ENCODE results near the gene CREB3L2. TPM values are rescaled to one million over a fixed set of nuclear protein-coding genes. Genes with fewer than 3 reads are reported as not detected.

The CREB3L2 gene
- total and polyA plus RNA-seq, 2 of the 4 experiments (the other 2 are of a cell fraction) = 42.3 to 57.9 TPM

DNA sequence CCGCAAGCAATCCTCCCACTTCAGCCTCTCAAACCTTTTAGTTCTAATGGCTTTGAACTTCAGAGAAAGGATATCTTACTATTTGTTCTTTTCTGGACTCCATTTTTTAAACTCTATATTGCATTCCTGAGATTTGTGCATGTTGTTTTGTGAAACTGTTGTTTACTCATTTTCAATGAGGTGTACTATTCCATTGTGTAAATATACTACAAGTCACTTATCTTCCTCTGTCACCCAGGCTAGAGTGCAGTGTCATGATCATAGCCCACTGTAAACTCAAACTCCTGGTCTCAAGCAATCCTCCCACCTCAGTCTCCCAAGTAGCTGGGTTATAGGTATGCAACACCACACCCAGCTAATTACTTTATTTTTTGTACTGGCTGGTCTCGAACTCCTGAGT lies 43.0 kb upstream of the CREB3L2 start:
- Histone ChIP-seq H3K9me3 (ENCODE audit: control insufficient read depth, insufficient read depth, low read length) (no peaks in the 10 kb centered on the region), H2AK5ac (ENCODE audit: low read depth, low read length) (no peak overlapping the region), H2AK9ac (replicated peaks; ENCODE audit: low read depth, low read length, poor library complexity) (no peak overlapping the region), H2BK20ac (ENCODE audit: low read depth, low read length) (no peak overlapping the region), H2BK120ac (ENCODE audit: low read depth, low read length) (no peak overlapping the region), H4K5ac (ENCODE audit: low read depth, low read length) (no peak overlapping the region), H4K91ac (ENCODE audit: insufficient read depth, low read depth, low read length) (no peak overlapping the region), H3K4me1 (ENCODE audit: control insufficient read depth, insufficient read depth, low read length) (no peaks in the 10 kb centered on the region), H2AFZ (replicated peaks; ENCODE audit: low read length, poor library complexity) (no peak overlapping the region), H3K4me2 (ENCODE audit: low read depth, low read length) (no peak overlapping the region), H2BK5ac (ENCODE audit: low read depth, low read length, poor library complexity, severe bottlenecking) (no peak overlapping the region), H3K79me1 (ENCODE audit: low read depth in 1 of 2, low read length in 2 of 2) (no peaks in the 10 kb centered on the region), H3K18ac (ENCODE audit: low read depth, low read length) (no peak overlapping the region), H3K27me3 (ENCODE audit: control insufficient read depth, insufficient read depth, low read length) (no peaks in the 10 kb centered on the region; the same call in 1 of the 2 replicates), H3K9me1 (ENCODE audit: insufficient read depth, low read length) (no peaks in the 10 kb centered on the region), H3K23ac (ENCODE audit: low read depth, low read length) (no peak overlapping the region), H4K8ac (ENCODE audit: low read depth in 2 of 2, low read length in 2 of 2) (no peak overlapping the region), H3K56ac (ENCODE audit: extremely low read depth, insufficient read depth, low read length) (no peak overlapping the region), H3K36me3 (ENCODE audit: control insufficient read depth, insufficient read depth, low read length) (no peaks in the 10 kb centered on the region), H3K4ac (ENCODE audit: low read depth, low read length) (no peak overlapping the region), H3K4me3 (ENCODE audit: insufficient read depth, low read depth, low read length) (no peak overlapping the region), H3K9ac (ENCODE audit: low read depth, low read length) (no peak overlapping the region), H2BK15ac (ENCODE audit: low read depth, low read length) (no peak overlapping the region), H3K27ac (ENCODE audit: insufficient read depth, low read length) (no peak overlapping the region), H4K20me1 (ENCODE audit: insufficient read depth, low read length) (no peaks in the 10 kb centered on the region), H3K14ac (replicated peaks; ENCODE audit: low read depth, low read length) (no peak overlapping the region)
- no CpG with 5 or more reads among the region's 2 CpGs for WGBS, 2 experiments (ENCODE audit: extremely low coverage in 2 of 2, insufficient read length in 1 of 2)
- no TSS peak for BruUV-seq (replicated peaks)
- in situ Hi-C loops (cut with MboI; ENCODE audit: low sequenced_read_pairs) = no loop called here
- TF ChIP-seq MAFK (IDR thresholded peaks at IDR 0.05; ENCODE audit: low read depth, low read length) (no peak), CHD1 (IDR thresholded peaks at IDR 0.05; ENCODE audit: low read depth, low read length) (no peak), RCOR1 (IDR thresholded peaks at IDR 0.05; ENCODE audit: insufficient replicate concordance, low read length) (no peak), RAD21 (IDR thresholded peaks at IDR 0.05; ENCODE audit: low read length) (no peak), FOS (IDR thresholded peaks at IDR 0.05; ENCODE audit: low read depth, low read length) (no peak), MXI1 (IDR thresholded peaks at IDR 0.05; ENCODE audit: borderline replicate concordance, low read depth, low read length) (no peak), SMC3 (IDR thresholded peaks at IDR 0.05; ENCODE audit: low read depth, low read length) (no peak), MAZ (IDR thresholded peaks at IDR 0.05; ENCODE audit: borderline replicate concordance, low read depth, low read length) (no peak), NFE2L2 (IDR thresholded peaks at IDR 0.05; ENCODE audit: low read depth, low read length) (no peak), BHLHE40 (IDR thresholded peaks at IDR 0.05; ENCODE audit: low read depth, low read length) (no peak), RFX5 (IDR thresholded peaks at IDR 0.05; ENCODE audit: low read depth, low read length) (no peak), CEBPB (IDR thresholded peaks at IDR 0.05; ENCODE audit: low read depth, low read length) (no peak)
- TF ChIP-seq, protein P1, sequence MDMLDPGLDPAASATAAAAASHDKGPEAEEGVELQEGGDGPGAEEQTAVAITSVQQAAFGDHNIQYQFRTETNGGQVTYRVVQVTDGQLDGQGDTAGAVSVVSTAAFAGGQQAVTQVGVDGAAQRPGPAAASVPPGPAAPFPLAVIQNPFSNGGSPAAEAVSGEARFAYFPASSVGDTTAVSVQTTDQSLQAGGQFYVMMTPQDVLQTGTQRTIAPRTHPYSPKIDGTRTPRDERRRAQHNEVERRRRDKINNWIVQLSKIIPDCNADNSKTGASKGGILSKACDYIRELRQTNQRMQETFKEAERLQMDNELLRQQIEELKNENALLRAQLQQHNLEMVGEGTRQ (IDR thresholded peaks at IDR 0.05; ENCODE audit: low read depth, low read length) = no peak
- TF ChIP-seq, protein P2, sequence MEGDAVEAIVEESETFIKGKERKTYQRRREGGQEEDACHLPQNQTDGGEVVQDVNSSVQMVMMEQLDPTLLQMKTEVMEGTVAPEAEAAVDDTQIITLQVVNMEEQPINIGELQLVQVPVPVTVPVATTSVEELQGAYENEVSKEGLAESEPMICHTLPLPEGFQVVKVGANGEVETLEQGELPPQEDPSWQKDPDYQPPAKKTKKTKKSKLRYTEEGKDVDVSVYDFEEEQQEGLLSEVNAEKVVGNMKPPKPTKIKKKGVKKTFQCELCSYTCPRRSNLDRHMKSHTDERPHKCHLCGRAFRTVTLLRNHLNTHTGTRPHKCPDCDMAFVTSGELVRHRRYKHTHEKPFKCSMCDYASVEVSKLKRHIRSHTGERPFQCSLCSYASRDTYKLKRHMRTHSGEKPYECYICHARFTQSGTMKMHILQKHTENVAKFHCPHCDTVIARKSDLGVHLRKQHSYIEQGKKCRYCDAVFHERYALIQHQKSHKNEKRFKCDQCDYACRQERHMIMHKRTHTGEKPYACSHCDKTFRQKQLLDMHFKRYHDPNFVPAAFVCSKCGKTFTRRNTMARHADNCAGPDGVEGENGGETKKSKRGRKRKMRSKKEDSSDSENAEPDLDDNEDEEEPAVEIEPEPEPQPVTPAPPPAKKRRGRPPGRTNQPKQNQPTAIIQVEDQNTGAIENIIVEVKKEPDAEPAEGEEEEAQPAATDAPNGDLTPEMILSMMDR (conservative IDR thresholded peaks at IDR 0.05; ENCODE audit: low read depth, low read length) = no peak
- TF ChIP-seq, protein P3, sequence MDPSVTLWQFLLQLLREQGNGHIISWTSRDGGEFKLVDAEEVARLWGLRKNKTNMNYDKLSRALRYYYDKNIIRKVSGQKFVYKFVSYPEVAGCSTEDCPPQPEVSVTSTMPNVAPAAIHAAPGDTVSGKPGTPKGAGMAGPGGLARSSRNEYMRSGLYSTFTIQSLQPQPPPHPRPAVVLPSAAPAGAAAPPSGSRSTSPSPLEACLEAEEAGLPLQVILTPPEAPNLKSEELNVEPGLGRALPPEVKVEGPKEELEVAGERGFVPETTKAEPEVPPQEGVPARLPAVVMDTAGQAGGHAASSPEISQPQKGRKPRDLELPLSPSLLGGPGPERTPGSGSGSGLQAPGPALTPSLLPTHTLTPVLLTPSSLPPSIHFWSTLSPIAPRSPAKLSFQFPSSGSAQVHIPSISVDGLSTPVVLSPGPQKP (IDR thresholded peaks at IDR 0.05; ENCODE audit: borderline replicate concordance, low read depth, low read length) = no peak
- CTCF ChIA-PET = no interaction called here
- DNase-seq = no peak
- POLR2A ChIA-PET (ENCODE audit: unreplicated experiment) = no interaction called here
- dilution Hi-C loops (cut with HindIII; ENCODE audit: low sequenced_read_pairs, unreplicated experiment) = no loop called here
- intact Hi-C loops (cut with micrococcal nuclease) = no loop called here
- no peak for ATAC-seq (ENCODE audit: low read depth)
